Transverse colon (tissue), 4 donors: ENCODE data around the gene TMEM106C.

Experiments used
- CTCF ChIP-seq, 5 experiments: fragments of 200-600 bp in 3 of 5; fragments of 450-650 bp in 2 of 5; sonication (generic) in 3 of 5; IDR thresholded peaks; 1 replicate in 2 of 5; 2 replicates in 3 of 5; pipeline ENCODE4 v1.5.1; 2016 to 2017; ENCODE audit warnings: antibody characterized with exemption in 5 of 5, inconsistent platforms in 3 of 5, mild to moderate bottlenecking in 2 of 5, moderate library complexity in 1 of 5
- POLR2A ChIP-seq: fragments of 450-650 bp; IDR thresholded peaks from one replicate; pipeline ENCODE4 v1.6.1; 2016; ENCODE audit warnings: antibody characterized with exemption, mild to moderate bottlenecking, moderate library complexity
- POLR2AphosphoS5 ChIP-seq, 3 donors: sonication (generic); formaldehyde crosslinking; IDR thresholded peaks; one replicate each; pipeline ENCODE4 v1.6.1; 2016; ENCODE audit warnings: antibody characterized with exemption in 3 of 3

DNA sequence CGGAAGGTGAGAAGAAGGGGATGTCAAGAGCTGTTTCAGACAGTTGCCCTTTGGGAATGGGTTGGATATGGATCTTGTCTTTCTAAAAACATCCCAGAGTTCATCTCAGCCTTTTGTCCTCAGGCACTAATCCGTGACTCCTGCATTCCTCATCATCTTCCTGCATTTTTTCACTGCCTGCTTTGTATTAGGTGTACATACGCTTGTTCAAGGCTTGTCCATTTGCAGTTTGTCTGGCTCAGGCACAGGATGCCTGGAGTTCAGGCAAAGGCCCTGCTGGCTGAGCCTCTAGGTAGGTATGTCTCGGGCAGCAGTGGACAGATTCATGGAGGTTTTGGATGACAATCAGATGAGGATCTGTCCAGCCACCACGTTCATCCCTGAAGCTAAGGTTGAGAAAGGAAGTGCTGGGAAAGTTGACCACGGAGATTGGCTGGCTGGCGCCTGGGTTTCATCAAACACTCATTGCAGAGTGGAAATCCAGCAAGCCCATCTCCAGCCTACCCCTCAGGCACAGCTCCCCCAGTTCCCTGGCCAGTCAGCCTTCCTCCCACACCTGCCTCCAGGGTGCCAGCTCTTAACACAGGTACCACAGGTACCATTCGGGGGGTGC is 12.4 kb upstream of the TMEM106C start:
- TF ChIP-seq POLR2AphosphoS5 (IDR thresholded peaks at IDR 0.05): no peak
- no peak for TF ChIP-seq CTCF (IDR thresholded peaks at IDR 0.05)
- TF ChIP-seq POLR2A: no peak
